ENCODE results near the gene ADISSP. TPM values are rescaled to one million over a fixed set of nuclear protein-coding genes. Genes with fewer than 3 reads are reported as not detected.

The ADISSP gene
- total RNA-seq, 6 experiments from 2014 or later: 86.0 to 105 (median 89.9) TPM

- H3K27ac Mint-ChIP-seq: no peak overlapping the region
- H3K27me3 Mint-ChIP-seq (ENCODE audit: insufficient read depth): peaks cover 25% of the 10 kb centered on the region
- no peak overlapping the region for H3K4me3 Mint-ChIP-seq
Observed at GRCh38 chr20:3738111-3739053, 29.2 kb downstream of the ADISSP start.

GRCh38 chr20:3735768-3736167 is 31.8 kb downstream of the ADISSP start:
- H3K36me3 Mint-ChIP-seq (ENCODE audit: low read depth): no peaks in the 10 kb centered on the region
- TF ChIP-seq CTCF (IDR thresholded peaks at IDR 0.05): no peak
- H3K27me3 Mint-ChIP-seq (ENCODE audit: insufficient read depth): peaks cover 44% of the 10 kb centered on the region
- no peak for DNase-seq
- H3K4me3 Mint-ChIP-seq: no peak overlapping the region
- H3K9me3 Mint-ChIP-seq: no peaks in the 10 kb centered on the region
- H3K4me1 Mint-ChIP-seq (ENCODE audit: low read depth): no peaks in the 10 kb centered on the region
- no peak overlapping the region for H3K27ac Mint-ChIP-seq

More at GRCh38 chr20:3738111-3739053, 29.2 kb downstream of the ADISSP start:
- TF ChIP-seq CTCF (IDR thresholded peaks at IDR 0.05): no peak
- no peak for DNase-seq
- no peaks in the 10 kb centered on the region for H3K4me1 Mint-ChIP-seq (ENCODE audit: low read depth)
- no peaks in the 10 kb centered on the region for H3K9me3 Mint-ChIP-seq
- H3K36me3 Mint-ChIP-seq (ENCODE audit: low read depth): no peaks in the 10 kb centered on the region

GRCh38 chr20:3734111-3734843 is 33.3 kb downstream of the ADISSP start:
- Mint-ChIP-seq H3K4me3 (no peak overlapping the region), H3K27ac (no peak overlapping the region), H3K36me3 (ENCODE audit: low read depth) (no peaks in the 10 kb centered on the region), H3K27me3 (ENCODE audit: insufficient read depth) (peaks cover 49% of the 10 kb centered on the region), H3K4me1 (ENCODE audit: low read depth) (no peaks in the 10 kb centered on the region), H3K9me3 (no peaks in the 10 kb centered on the region)
- TF ChIP-seq CTCF (IDR thresholded peaks at IDR 0.05): no peak
- no peak for DNase-seq

- no peak for DNase-seq
- no peaks in the 10 kb centered on the region for H3K4me1 Mint-ChIP-seq (ENCODE audit: low read depth)
- no peak for TF ChIP-seq CTCF (IDR thresholded peaks at IDR 0.05)
- no peaks in the 10 kb centered on the region for H3K9me3 Mint-ChIP-seq
- peaks cover 51% of the 10 kb centered on the region for H3K27me3 Mint-ChIP-seq (ENCODE audit: insufficient read depth)
- H3K27ac Mint-ChIP-seq: no peak overlapping the region
- H3K4me3 Mint-ChIP-seq: no peak overlapping the region
- H3K36me3 Mint-ChIP-seq (ENCODE audit: low read depth): no peaks in the 10 kb centered on the region
Observed at GRCh38 chr20:3733119-3733995, 34.2 kb downstream of the ADISSP start.
